Neuronal stem cell (in vitro differentiated cells): ENCODE measurements around the gene GOLGA6L10. TPM values are rescaled to one million over a fixed set of nuclear protein-coding genes. Genes with fewer than 3 reads are reported as not detected.
"Not testable (repeated sequence)": the region's sequence is repeated elsewhere in the genome, so short reads cannot be mapped to it uniquely, and the experiment has no call there.

Experiments
- DNase-seq: peaks from one replicate; pipeline ENCODE4 v3.0.0-alpha.2; 2013; ENCODE audit warnings: low spot score
- H2AFZ ChIP-seq: one replicate; pipeline ENCODE4 v1.6.1; 2013; ENCODE audit warnings: mild to moderate bottlenecking, low read length, inconsistent platforms
- H2AK5ac ChIP-seq: 2 replicates; pipeline ENCODE4 v1.6.1; 2013; ENCODE audit warnings: low read depth, mild to moderate bottlenecking, inconsistent platforms, low read length, moderate library complexity, mixed read lengths
- H2BK120ac ChIP-seq: 2 replicates; pipeline ENCODE4 v1.6.1; 2013; ENCODE audit warnings: low read depth, mild to moderate bottlenecking, inconsistent platforms, low read length, moderate library complexity, mixed read lengths
- H2BK12ac ChIP-seq: one replicate; pipeline ENCODE4 v1.6.1; 2013; ENCODE audit warnings: low read length, inconsistent platforms
- H2BK15ac ChIP-seq: 2 replicates; pipeline ENCODE4 v1.6.1; 2013; ENCODE audit warnings: mild to moderate bottlenecking, low read length, inconsistent platforms, mixed read lengths
- H2BK5ac ChIP-seq: one replicate; pipeline ENCODE4 v1.6.1; 2013; ENCODE audit warnings: inconsistent platforms, mild to moderate bottlenecking, low read length, moderate library complexity
- H3K14ac ChIP-seq: one replicate; pipeline ENCODE4 v1.6.1; 2013; ENCODE audit warnings: low read length, inconsistent platforms
- H3K18ac ChIP-seq: 2 replicates; pipeline ENCODE4 v1.6.1; 2013; ENCODE audit warnings: low read length, inconsistent platforms
- H3K23ac ChIP-seq: 2 replicates; pipeline ENCODE4 v1.6.1; 2013; ENCODE audit warnings: low read depth, mild to moderate bottlenecking, mixed read lengths, low read length, inconsistent platforms; ENCODE audit not compliant: poor library complexity
- H3K27ac ChIP-seq: replicated peaks from 3 replicates; pipeline ENCODE4 v1.5.1; 2013; ENCODE audit warnings: low read length, inconsistent platforms
- H3K27me3 ChIP-seq, 3 experiments: 2 replicates each; pipeline ENCODE4 v1.6.1; 2013; ENCODE audit warnings: low read length in 3 of 3, mild to moderate bottlenecking in 2 of 3, inconsistent platforms in 1 of 3, low read depth in 1 of 3, mixed read lengths in 1 of 3, moderate library complexity in 1 of 3; ENCODE audit not compliant: control insufficient read depth in 3 of 3, insufficient read depth in 3 of 3
- H3K36me3 ChIP-seq, 2 donors: replicated peaks in 1 of 2; 2 replicates each; pipeline ENCODE4 v1.6.1; 2013; ENCODE audit warnings: low read length in 2 of 2; ENCODE audit not compliant: control insufficient read depth in 2 of 2, insufficient read depth in 2 of 2
- H3K4ac ChIP-seq: 2 replicates; pipeline ENCODE4 v1.6.1; 2013; ENCODE audit warnings: inconsistent platforms, mild to moderate bottlenecking, low read length, moderate library complexity
- H3K4me1 ChIP-seq, 2 donors: 1 replicate in 1 of 2; 2 replicates in 1 of 2; pipeline ENCODE4 v1.6.1; 2013; ENCODE audit warnings: low read length in 2 of 2, low read depth in 1 of 2; ENCODE audit not compliant: control insufficient read depth in 2 of 2, insufficient read depth in 1 of 2
- H3K4me2 ChIP-seq: one replicate; pipeline ENCODE4 v1.6.1; 2013; ENCODE audit warnings: mild to moderate bottlenecking, low read length, inconsistent platforms; ENCODE audit not compliant: insufficient read depth, poor library complexity, severe bottlenecking
- H3K4me3 ChIP-seq, 2 donors: 2 replicates each; pipeline ENCODE4 v1.5.1; 2013; ENCODE audit warnings: low read length in 2 of 2, mild to moderate bottlenecking in 2 of 2, inconsistent platforms in 1 of 2, moderate library complexity in 1 of 2
- H3K79me1 ChIP-seq: one replicate; pipeline ENCODE4 v1.6.1; 2013; ENCODE audit warnings: low read depth, mild to moderate bottlenecking, inconsistent platforms, low read length, moderate library complexity
- H3K9ac ChIP-seq: one replicate; pipeline ENCODE4 v1.6.1; 2013; ENCODE audit warnings: mild to moderate bottlenecking, low read depth, low read length, inconsistent platforms; ENCODE audit not compliant: poor library complexity
- H3K9me3 ChIP-seq, 2 donors: replicated peaks in 1 of 2; 2 replicates each; pipeline versions ENCODE3 to v1.6.1; 2013; ENCODE audit warnings: low read length in 2 of 2, mild to moderate bottlenecking in 2 of 2, inconsistent platforms in 1 of 2, low read depth in 1 of 2, mixed read lengths in 1 of 2, moderate library complexity in 1 of 2; ENCODE audit not compliant: control insufficient read depth in 2 of 2, insufficient read depth in 1 of 2
- H4K8ac ChIP-seq: one replicate; pipeline ENCODE4 v1.6.1; 2013; ENCODE audit warnings: low read depth, mild to moderate bottlenecking, inconsistent platforms, low read length, moderate library complexity
- H4K91ac ChIP-seq: one replicate; pipeline ENCODE4 v1.6.1; 2013; ENCODE audit warnings: low read length, low read depth, mild to moderate bottlenecking, inconsistent platforms; ENCODE audit not compliant: poor library complexity
- WGBS, 2 donors: extraction: QIAGEN DNeasy Blood & Tissue Kit; methylation state at CpG; one replicate each; pipeline ENCODE4 v1.1.7; 2013; ENCODE audit warnings: missing lambda C conversion rate in 2 of 2, mixed read lengths in 1 of 2; ENCODE audit not compliant: insufficient read length in 2 of 2, insufficient replicate concordance in 1 of 2; ENCODE audit errors: extremely low coverage in 2 of 2; 5-methylcytosine and 5-hydroxymethylcytosine counted together
- polyA plus RNA-seq, 2 experiments: library from polyadenylated mRNA; stranded (reverse); fragments of 200-250 nt; gene quantifications; one replicate each; pipeline ENCODE4 v1.2.3, GENCODE V29; 2013

The GOLGA6L10 gene, protein sequence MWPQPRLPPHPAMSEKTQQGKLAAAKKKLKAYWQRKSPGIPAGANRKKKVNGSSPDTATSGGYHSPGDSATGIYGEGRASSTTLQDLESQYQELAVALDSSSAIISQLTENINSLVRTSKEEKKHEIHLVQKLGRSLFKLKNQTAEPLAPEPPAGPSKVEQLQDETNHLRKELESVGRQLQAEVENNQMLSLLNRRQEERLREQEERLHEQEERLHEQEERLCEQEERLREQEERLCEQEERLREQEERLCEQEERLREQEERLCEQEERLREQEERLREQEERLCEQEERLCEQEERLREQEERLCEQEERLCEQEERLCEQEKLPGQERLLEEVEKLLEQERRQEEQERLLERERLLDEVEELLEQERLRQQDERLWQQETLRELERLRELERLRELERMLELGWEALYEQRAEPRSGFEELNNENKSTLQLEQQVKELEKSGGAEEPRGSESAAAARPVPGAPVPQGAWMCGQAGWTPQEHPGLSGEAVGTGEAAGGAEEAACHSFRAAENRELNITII
- polyA plus RNA-seq (2013, experiment 1 of 2): 1.7 TPM
- polyA plus RNA-seq (2013, experiment 2 of 2): 1.6 TPM

DNA sequence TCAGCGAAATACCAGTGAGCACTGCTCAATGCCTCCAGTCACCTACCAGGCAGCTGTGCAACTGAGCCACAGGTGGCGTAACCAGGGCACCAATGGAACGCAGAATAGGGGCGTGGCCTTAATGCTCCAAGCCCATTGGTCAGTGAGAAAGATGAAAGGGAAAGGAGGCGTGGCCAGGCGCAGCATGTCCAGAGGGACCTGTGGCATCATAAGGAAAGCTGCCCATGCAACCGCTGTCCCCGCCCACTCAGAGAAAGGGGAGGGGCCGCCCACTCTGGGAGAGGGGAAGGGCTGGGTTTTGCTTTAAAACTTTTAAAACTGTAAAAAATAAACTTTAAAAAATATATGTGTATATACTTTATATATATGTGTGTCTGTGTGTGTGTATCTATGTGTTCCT is at the start of gene GOLGA6L10:
TSS of gene GOLGA6L10 (minus strand) at position 101 of the 400 bp plus-strand sequence. CDS start at position 1, 100 bp downstream.
- H3K27me3 ChIP-seq, H2AK5ac ChIP-seq, H3K4me2 ChIP-seq, H3K9ac ChIP-seq, H3K4me3 ChIP-seq, H3K79me1 ChIP-seq, H3K4ac ChIP-seq, H2BK12ac ChIP-seq, H2BK5ac ChIP-seq, H3K36me3 ChIP-seq, H2BK120ac ChIP-seq, H4K91ac ChIP-seq, H2BK15ac ChIP-seq, DNase-seq, H3K27ac ChIP-seq, H2AFZ ChIP-seq, H3K23ac ChIP-seq, H3K18ac ChIP-seq, H3K4me1 ChIP-seq, H3K14ac ChIP-seq, H3K9me3 ChIP-seq, H4K8ac ChIP-seq: not testable (repeated sequence)
- WGBS, 2 donors: no CpG with 5 or more reads among the region's 9 CpGs

DNA sequence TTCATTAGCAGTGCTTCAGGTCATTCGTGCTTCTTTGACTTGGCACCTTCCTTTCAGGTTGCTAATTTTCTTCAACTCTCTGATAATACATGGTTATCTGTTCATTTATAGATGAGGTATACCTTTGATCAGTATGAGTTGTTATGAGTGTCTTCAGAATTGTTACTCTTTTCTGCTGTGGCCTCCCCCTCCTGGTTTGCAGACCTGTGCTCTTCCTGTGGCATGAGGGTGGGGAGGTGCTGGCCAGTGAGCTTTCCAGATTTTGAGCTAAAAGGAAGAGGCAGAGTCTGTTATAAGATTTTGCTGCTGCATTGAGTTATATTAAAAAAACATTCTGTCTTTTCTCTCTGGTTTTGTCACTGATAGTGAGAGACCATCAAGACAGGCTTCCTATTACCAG is 49.5 kb upstream of the GOLGA6L10 start:
- H3K4me3 ChIP-seq: no peak overlapping the region
- H2BK15ac ChIP-seq: no peak overlapping the region
- no peak overlapping the region for H2BK12ac ChIP-seq
- no peak overlapping the region for H3K14ac ChIP-seq
- no CpG with 5 or more reads among the region's 1 CpG for WGBS, 2 donors
- no peak overlapping the region for H2AK5ac ChIP-seq
- H3K4ac ChIP-seq: no peak overlapping the region
- no peak overlapping the region for H2BK5ac ChIP-seq
- H3K9me3 ChIP-seq: peaks cover 0 to 6% of the 10 kb centered on the region in 2 donors
- H3K79me1 ChIP-seq: no peaks in the 10 kb centered on the region
- no peaks in the 10 kb centered on the region for H3K27me3 ChIP-seq
- no peaks in the 10 kb centered on the region for H3K4me1 ChIP-seq
- H2AFZ ChIP-seq: no peak overlapping the region
- no peak overlapping the region for H3K4me2 ChIP-seq
- no peak overlapping the region for H3K18ac ChIP-seq
- H3K36me3 ChIP-seq: no peaks in the 10 kb centered on the region
- H4K8ac ChIP-seq: no peak overlapping the region
- H4K91ac ChIP-seq: no peak overlapping the region
- H3K27ac ChIP-seq: no peak overlapping the region
- H3K9ac ChIP-seq: no peak overlapping the region
- H2BK120ac ChIP-seq: no peak overlapping the region
- no peak overlapping the region for H3K23ac ChIP-seq
- DNase-seq: no peak

DNA sequence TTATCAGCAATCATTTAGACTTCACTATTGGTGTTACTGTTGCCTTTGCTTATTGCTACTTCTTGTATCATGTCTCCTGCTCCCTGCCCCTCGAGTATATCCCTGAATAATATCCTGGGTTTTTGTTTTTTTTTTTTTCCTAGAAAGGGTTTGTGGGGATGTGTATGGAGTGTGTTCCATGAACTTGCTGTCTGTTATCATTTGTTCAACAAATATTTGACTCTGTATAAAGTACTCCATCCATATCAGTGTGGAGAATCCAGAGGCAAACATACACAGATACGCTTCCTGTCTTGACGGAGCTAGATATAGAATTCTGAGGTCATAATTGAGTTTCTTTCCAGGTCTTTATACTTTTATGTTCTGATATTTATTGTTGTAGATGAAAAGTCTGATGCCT is 48.5 kb upstream of the GOLGA6L10 start:
- no peak overlapping the region for H3K23ac ChIP-seq

DNA sequence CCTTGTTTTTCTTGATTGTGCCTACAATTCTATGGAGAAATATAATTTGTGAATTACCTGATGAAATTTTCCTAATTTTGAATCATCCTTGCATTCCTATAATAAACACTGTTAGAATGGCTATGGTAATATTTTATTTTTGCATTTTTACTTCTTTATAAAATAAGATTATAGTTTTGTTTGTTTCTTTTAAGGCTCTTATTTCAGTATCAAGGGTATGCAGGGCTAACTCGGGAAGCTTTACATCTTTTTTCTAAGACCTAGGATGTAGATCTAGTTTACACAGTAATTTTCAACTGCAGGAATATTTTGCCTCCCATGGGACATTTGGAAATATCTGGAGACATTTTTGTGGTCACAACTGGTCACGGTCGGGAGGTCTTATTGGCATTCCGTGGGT is 46.5 kb upstream of the GOLGA6L10 start:
- not testable (repeated sequence) for H3K14ac ChIP-seq, H3K9ac ChIP-seq, H3K4me3 ChIP-seq, H2BK12ac ChIP-seq, H3K27me3 ChIP-seq, H3K18ac ChIP-seq, H3K27ac ChIP-seq, H2AFZ ChIP-seq, H4K91ac ChIP-seq, H2BK120ac ChIP-seq, H2BK15ac ChIP-seq, H3K23ac ChIP-seq, H3K36me3 ChIP-seq, H3K79me1 ChIP-seq, H2BK5ac ChIP-seq, H3K4me1 ChIP-seq, H3K4me2 ChIP-seq, H4K8ac ChIP-seq, H3K9me3 ChIP-seq, H3K4ac ChIP-seq, DNase-seq, H2AK5ac ChIP-seq
- WGBS, 2 donors: no CpG with 5 or more reads among the region's 4 CpGs

More for the DNA sequence above, 48.5 kb upstream of the GOLGA6L10 start:
- Histone ChIP-seq H3K18ac (no peak overlapping the region), H2BK5ac (no peak overlapping the region), H2BK15ac (no peak overlapping the region), H3K27me3 (no peaks in the 10 kb centered on the region), H2BK120ac (no peak overlapping the region), H3K14ac (no peak overlapping the region), H3K36me3 (no peaks in the 10 kb centered on the region), H4K91ac (no peak overlapping the region), H2AK5ac (no peak overlapping the region), H3K79me1 (no peaks in the 10 kb centered on the region), H3K9me3 (peaks cover 0 to 6% of the 10 kb centered on the region in 2 donors), H2AFZ (no peak overlapping the region), H3K4me2 (no peak overlapping the region), H3K4me1 (no peaks in the 10 kb centered on the region), H2BK12ac (no peak overlapping the region), H3K27ac (no peak overlapping the region), H3K9ac (no peak overlapping the region), H3K4me3 (no peak overlapping the region), H3K4ac (no peak overlapping the region), H4K8ac (no peak overlapping the region)
- no CpG with 5 or more reads among the region's 3 CpGs for WGBS, 2 donors
- DNase-seq: no peak
